Osteoblast (primary cell): ENCODE results near the gene C1QTNF9. TPM values are rescaled to one million over a fixed set of nuclear protein-coding genes. Genes with fewer than 3 reads are reported as not detected.

Experiments used
- DNase-seq: peaks from one replicate; pipeline ENCODE4 v3.0.0; 2011; ENCODE audit warnings: low spot score, mixed read lengths; ENCODE audit not compliant: insufficient read length; ENCODE audit errors: missing footprints
- H2AFZ ChIP-seq: 2 replicates; pipeline ENCODE4 v1.6.0; 2011; ENCODE audit warnings: mild to moderate bottlenecking, low read length
- H3K27ac ChIP-seq: 2 replicates; pipeline ENCODE4 v1.5.1; 2011; ENCODE audit warnings: mild to moderate bottlenecking, low read depth, low read length, moderate library complexity
- H3K27me3 ChIP-seq: 2 replicates; pipeline ENCODE4 v1.6.0; 2012; ENCODE audit warnings: mild to moderate bottlenecking, control low read depth, inconsistent platforms, low read length, moderate library complexity; ENCODE audit not compliant: insufficient read depth
- H3K36me3 ChIP-seq: 2 replicates; pipeline ENCODE4 v1.5.1; 2011; ENCODE audit warnings: mild to moderate bottlenecking, low read length, control low read depth, moderate library complexity; ENCODE audit not compliant: insufficient read depth
- H3K4me1 ChIP-seq: 2 replicates; pipeline ENCODE4 v1.5.1; 2011; ENCODE audit warnings: mild to moderate bottlenecking, low read length, control low read depth, moderate library complexity; ENCODE audit not compliant: insufficient read depth
- H3K4me2 ChIP-seq: 2 replicates; pipeline ENCODE4 v1.6.0; 2011; ENCODE audit warnings: mild to moderate bottlenecking, low read length; ENCODE audit not compliant: insufficient read depth
- H3K4me3 ChIP-seq: fragments of 200-600 bp; sonication (generic); 3 replicates; pipeline ENCODE4 v1.5.1; 2012; ENCODE audit warnings: mild to moderate bottlenecking, low read length, inconsistent platforms; ENCODE audit not compliant: insufficient read depth
- H3K79me2 ChIP-seq: 2 replicates; pipeline ENCODE4 v1.6.0; 2012; ENCODE audit warnings: mild to moderate bottlenecking, low read length, control low read depth, inconsistent platforms; ENCODE audit not compliant: insufficient read depth
- H3K9me3 ChIP-seq: 2 replicates; pipeline ENCODE4 v1.5.1; 2011; ENCODE audit warnings: low read depth, low read length, control low read depth
- H4K20me1 ChIP-seq: 2 replicates; pipeline ENCODE4 v1.6.0; 2012; ENCODE audit warnings: mild to moderate bottlenecking, low read length, control low read depth; ENCODE audit not compliant: insufficient read depth
- CTCF ChIP-seq: IDR thresholded peaks from 2 replicates; pipeline ENCODE4 v1.5.1; 2011; ENCODE audit warnings: mild to moderate bottlenecking, low read depth, low read length, moderate library complexity; ENCODE audit errors: extremely low read depth
- total RNA-seq: library from RNA; depleted of rRNA; stranded (reverse); fragments of >200 nt; gene quantifications from 2 replicates; pipeline ENCODE4 v1.2.3, GENCODE V29; 2012

C1QTNF9 gene
- total RNA-seq, 1 donor: not detected

GRCh38 chr13:24287748-24288287 lies 21.6 kb upstream of the C1QTNF9 start:
- Histone ChIP-seq H4K20me1 (no peaks in the 10 kb centered on the region), H3K4me2 (no peak overlapping the region), H3K27ac (no peak overlapping the region), H3K36me3 (no peaks in the 10 kb centered on the region), H3K79me2 (no peaks in the 10 kb centered on the region), H3K9me3 (no peaks in the 10 kb centered on the region), H2AFZ (no peak overlapping the region), H3K4me1 (no peaks in the 10 kb centered on the region), H3K4me3 (no peak overlapping the region), H3K27me3 (no peaks in the 10 kb centered on the region)
- no peak for TF ChIP-seq CTCF
- no peak for DNase-seq

GRCh38 chr13:24288870-24289269 lies 20.5 kb upstream of the C1QTNF9 start:
- Histone ChIP-seq H4K20me1 (no peaks in the 10 kb centered on the region), H3K9me3 (no peaks in the 10 kb centered on the region), H3K27ac (no peak overlapping the region), H3K79me2 (no peaks in the 10 kb centered on the region), H3K4me3 (no peak overlapping the region), H2AFZ (no peak overlapping the region), H3K4me1 (no peaks in the 10 kb centered on the region), H3K36me3 (no peaks in the 10 kb centered on the region), H3K27me3 (no peaks in the 10 kb centered on the region), H3K4me2 (no peak overlapping the region)
- DNase-seq: no peak
- TF ChIP-seq CTCF: no peak

- Histone ChIP-seq H3K9me3 (no peaks in the 10 kb centered on the region), H4K20me1 (no peaks in the 10 kb centered on the region), H3K27me3 (no peaks in the 10 kb centered on the region), H3K4me2 (no peak overlapping the region), H3K36me3 (no peaks in the 10 kb centered on the region), H3K79me2 (no peaks in the 10 kb centered on the region), H2AFZ (no peak overlapping the region), H3K4me3 (no peak overlapping the region), H3K4me1 (no peaks in the 10 kb centered on the region), H3K27ac (no peak overlapping the region)
- DNase-seq: no peak
- no peak for TF ChIP-seq CTCF
These were observed 19.0 kb upstream of the C1QTNF9 start for GRCh38 chr13:24290280-24290932.

GRCh38 chr13:24292481-24292880 lies 16.9 kb upstream of the C1QTNF9 start:
- TF ChIP-seq CTCF: no peak
- Histone ChIP-seq H3K79me2 (no peaks in the 10 kb centered on the region), H4K20me1 (no peaks in the 10 kb centered on the region), H3K4me3 (no peak overlapping the region), H3K9me3 (no peaks in the 10 kb centered on the region), H3K4me1 (no peaks in the 10 kb centered on the region), H3K27me3 (no peaks in the 10 kb centered on the region), H3K36me3 (peaks cover 3% of the 10 kb centered on the region), H2AFZ (no peak overlapping the region), H3K27ac (no peak overlapping the region), H3K4me2 (no peak overlapping the region)
- DNase-seq: no peak
